ENCODE results near the gene G6PD.

Gene G6PD

GRCh38 chrX:154526901-154527675 lies 19.6 kb downstream of the G6PD start:
- peak; percentile 77 for DNase-seq (ENCODE audit: low read depth)
- no peak overlapping the region for H3K4me3 ChIP-seq (ENCODE audit: low read depth, low read length)
- TF ChIP-seq MYC (IDR thresholded peaks at IDR 0.05; ENCODE audit: low read depth, low read length) (no peak), CTCF (IDR thresholded peaks at IDR 0.05; ENCODE audit: low read depth, low read length) (peak; percentile 53), MAX (IDR thresholded peaks at IDR 0.05; ENCODE audit: low read depth, low read length) (no peak), POLR2A (IDR thresholded peaks at IDR 0.05; ENCODE audit: extremely low read depth, insufficient read length) (peak; percentile 16)

- DNase-seq (ENCODE audit: low read depth): no peak
- no peak overlapping the region for H3K4me3 ChIP-seq (ENCODE audit: low read depth, low read length)
- TF ChIP-seq CTCF (IDR thresholded peaks at IDR 0.05; ENCODE audit: low read depth, low read length) (no peak), MAX (IDR thresholded peaks at IDR 0.05; ENCODE audit: low read depth, low read length) (no peak), POLR2A (IDR thresholded peaks at IDR 0.05; ENCODE audit: extremely low read depth, insufficient read length) (no peak), MYC (IDR thresholded peaks at IDR 0.05; ENCODE audit: low read depth, low read length) (no peak)
These were observed 20.8 kb downstream of the G6PD start for GRCh38 chrX:154525606-154526490.

GRCh38 chrX:154519389-154519788 lies 27.3 kb downstream of the G6PD start:
- no peak for TF ChIP-seq CTCF (IDR thresholded peaks at IDR 0.05; ENCODE audit: low read depth, low read length)
- no peak for TF ChIP-seq POLR2A (IDR thresholded peaks at IDR 0.05; ENCODE audit: extremely low read depth, insufficient read length)
- TF ChIP-seq MAX (IDR thresholded peaks at IDR 0.05; ENCODE audit: low read depth, low read length): no peak
- no peak for TF ChIP-seq MYC (IDR thresholded peaks at IDR 0.05; ENCODE audit: low read depth, low read length)
- DNase-seq (ENCODE audit: low read depth): no peak
- no peak overlapping the region for H3K4me3 ChIP-seq (ENCODE audit: low read depth, low read length)

- H3K4me3 ChIP-seq (ENCODE audit: low read depth, low read length): peak overlapping the region; percentile 71
- DNase-seq (ENCODE audit: low read depth): no peak
- no peak for TF ChIP-seq MAX (IDR thresholded peaks at IDR 0.05; ENCODE audit: low read depth, low read length)
- TF ChIP-seq POLR2A (IDR thresholded peaks at IDR 0.05; ENCODE audit: extremely low read depth, insufficient read length): no peak
These were observed 29.4 kb downstream of the G6PD start for GRCh38 chrX:154517101-154517781.

GRCh38 chrX:154516656-154517100 lies 30.0 kb downstream of the G6PD start:
- peak overlapping the region; percentile 71 for H3K4me3 ChIP-seq (ENCODE audit: low read depth, low read length)
- peak; percentile 68 for DNase-seq (ENCODE audit: low read depth)
- TF ChIP-seq CTCF (IDR thresholded peaks at IDR 0.05; ENCODE audit: low read depth, low read length) (no peak), MYC (IDR thresholded peaks at IDR 0.05; ENCODE audit: low read depth, low read length) (no peak), POLR2A (IDR thresholded peaks at IDR 0.05; ENCODE audit: extremely low read depth, insufficient read length) (no peak), MAX (IDR thresholded peaks at IDR 0.05; ENCODE audit: low read depth, low read length) (no peak)
